Nucleus accumbens (tissue), 56 donors: ENCODE data around the gene PIMREG.

ENCODE experiments used
- DNase-seq, 56 donors: peaks; one replicate each; lab custom pipeline; 2025; lab: John Stamatoyannopoulos, UW

PIMREG gene

GRCh38 chr17:6496640-6497441 lies 52.6 kb downstream of the PIMREG start:
- DNase-seq = peak in 12 of 56 donors; percentile 14 to 59 (median 22)

- DNase-seq = no peak
These were observed 53.4 kb downstream of the PIMREG start for GRCh38 chr17:6497496-6498221.

GRCh38 chr17:6498356-6498755 lies 54.1 kb downstream of the PIMREG start:
- no peak for DNase-seq

GRCh38 chr17:6498901-6499540 lies 54.8 kb downstream of the PIMREG start:
- peak in 7 of 56 donors; percentile 15 to 45 (median 32) for DNase-seq
